ENCODE results near the gene BABAM2.

GRCh38 chr2:27977731-27978312, 87.3 kb downstream of the BABAM2 start:
- no peak for TF ChIP-seq CTCF (IDR thresholded peaks at IDR 0.05)
- TF ChIP-seq POLR2A (IDR thresholded peaks at IDR 0.05): no peak

All from heart left ventricle (tissue), 13 donors.